HG03064 (cell line): ENCODE measurements around the gene PXT1.
"Not testable (repeated sequence)": the region's sequence is repeated elsewhere in the genome, so short reads cannot be mapped to it uniquely, and the experiment has no call there.

ENCODE experiments used
- ATAC-seq: cut with Tn5 transposase; IDR thresholded peaks from one replicate; pipeline ENCODE4 v1.9.1; 2021; ENCODE audit warnings: low read depth; ENCODE audit not compliant: unreplicated experiment

Gene PXT1

DNA sequence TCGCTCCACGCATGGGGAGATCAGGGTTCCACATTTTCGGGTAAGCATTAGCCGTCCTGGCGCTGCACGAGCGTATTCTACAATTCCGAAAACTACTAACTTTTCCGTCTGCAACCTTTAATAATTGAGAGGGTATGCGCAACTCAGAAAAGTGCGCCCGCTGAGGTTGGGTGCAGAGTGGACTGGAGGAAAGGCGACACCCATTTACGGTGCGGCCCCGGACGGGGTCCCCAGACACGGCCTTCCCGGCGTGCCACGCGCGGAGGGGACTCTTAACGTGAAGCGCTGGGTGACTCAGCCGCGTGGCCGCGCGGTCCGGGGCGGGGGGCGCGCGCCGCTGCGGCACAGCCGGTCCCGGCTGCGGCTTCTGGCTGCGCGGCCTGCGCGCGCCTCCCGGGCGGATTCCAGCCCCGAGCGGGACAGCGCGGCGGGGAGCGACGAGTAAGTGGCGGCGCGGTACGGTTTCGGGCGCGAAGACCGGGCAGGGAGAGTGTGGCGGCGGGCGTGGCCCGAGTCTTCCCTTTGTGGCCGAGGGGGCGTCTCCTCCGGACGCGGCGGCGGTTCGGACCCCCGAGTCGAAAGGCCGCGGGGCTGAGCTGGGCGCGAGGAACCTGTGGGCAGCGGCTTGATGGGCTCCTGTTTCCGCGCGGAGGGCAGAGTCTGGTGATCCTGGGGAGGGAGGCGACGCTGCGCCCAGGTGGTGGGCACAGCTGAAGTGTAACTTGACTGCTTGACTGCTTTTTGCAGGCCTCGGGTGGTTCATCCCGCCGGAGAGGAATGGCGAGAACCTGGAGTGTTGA is at the start of gene PXT1, which contains the start of gene KCTD20:
Gene PXT1 (minus strand): TSS at position 184 of the 800 bp plus-strand sequence. CDS start 16,772 bp downstream, outside the sequence.
Gene KCTD20 (plus strand): TSS at position 330 of the 800 bp plus-strand sequence. CDS start 27,098 bp downstream, outside the sequence.
- ATAC-seq: peak; percentile 69

- ATAC-seq: no peak
Measured at GRCh38 chr6:36492092-36492491, 49.4 kb upstream of the PXT1 start.

DNA sequence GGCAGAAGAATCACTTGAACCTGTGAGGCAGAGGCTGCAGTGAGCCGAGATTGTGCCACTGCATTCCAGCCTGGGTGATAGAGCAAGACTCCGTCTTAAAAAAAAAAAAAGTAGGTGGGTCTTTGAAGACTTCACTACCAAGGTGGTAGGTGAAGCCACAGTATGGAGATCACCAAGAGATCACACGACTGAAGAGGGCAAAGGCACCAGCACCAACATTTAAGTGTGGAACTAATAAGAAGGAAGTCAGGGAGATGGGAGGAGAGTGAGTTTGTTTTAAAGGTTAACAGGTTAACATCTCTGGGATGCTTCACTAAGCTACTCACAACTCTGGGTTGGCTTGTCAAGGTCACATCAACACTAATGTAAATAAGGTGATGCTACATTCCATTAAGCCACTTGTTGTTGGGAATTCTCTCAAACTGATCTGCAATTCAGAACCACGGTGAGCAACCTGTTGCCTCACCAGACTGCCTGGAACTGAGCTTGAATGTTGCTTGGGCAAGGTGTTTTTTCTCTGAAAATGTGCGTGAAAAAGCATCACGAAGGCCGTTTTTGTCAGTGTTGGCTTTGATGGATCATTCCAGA is 48.8 kb upstream of the PXT1 start:
- ATAC-seq: no peak

- no peak for ATAC-seq
Measured at GRCh38 chr6:36489426-36489825, 46.8 kb upstream of the PXT1 start.

DNA sequence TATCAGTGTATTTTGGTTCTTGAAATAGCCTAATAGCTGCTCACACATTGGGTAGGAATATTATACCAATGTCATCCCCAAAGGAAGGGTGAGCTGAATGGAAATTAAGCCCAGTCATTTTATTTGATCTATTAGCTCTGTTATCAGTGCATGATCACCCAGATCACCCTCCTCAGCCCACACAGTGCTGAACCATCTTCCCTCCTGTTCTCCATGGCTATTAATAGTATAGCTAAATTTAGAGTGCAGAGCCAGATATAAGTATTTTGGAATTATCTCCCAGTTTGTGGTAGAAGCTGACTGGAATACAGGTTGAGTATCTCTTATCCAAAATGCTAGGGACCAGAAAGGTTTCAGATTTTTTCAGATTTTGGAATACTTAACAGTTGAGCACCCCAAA is 45.6 kb upstream of the PXT1 start:
- ATAC-seq: no peak

GRCh38 chr6:36487698-36488097 is 45.0 kb upstream of the PXT1 start:
- ATAC-seq: no peak

- no peak for ATAC-seq
Measured at GRCh38 chr6:36484736-36485135, 42.1 kb upstream of the PXT1 start.

GRCh38 chr6:36483326-36483725 is 40.7 kb upstream of the PXT1 start:
- not testable (repeated sequence) for ATAC-seq

GRCh38 chr6:36479256-36479655 is 36.6 kb upstream of the PXT1 start:
- no peak for ATAC-seq

DNA sequence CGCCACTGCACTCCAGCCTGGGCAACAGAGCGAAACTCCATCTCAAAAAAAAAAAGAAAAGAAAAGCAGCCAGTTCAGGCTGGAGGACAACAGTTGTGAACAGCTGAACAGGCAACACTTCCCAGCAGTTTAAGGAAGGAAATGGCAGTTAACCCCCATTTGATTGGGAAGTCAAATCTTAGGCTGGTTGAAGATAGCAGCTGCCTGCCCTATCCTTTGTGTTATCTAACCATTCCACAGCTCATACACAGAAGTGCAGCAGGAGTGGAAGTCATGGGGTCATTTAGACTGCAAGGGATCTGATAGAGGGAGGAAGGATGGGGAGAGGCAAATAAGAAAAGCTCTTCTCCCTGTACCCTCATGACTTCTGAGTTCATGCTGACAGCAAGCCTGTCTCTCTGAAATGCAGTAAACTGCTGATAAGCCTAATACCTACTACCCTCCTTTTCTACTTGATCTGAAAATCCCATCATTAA is 35.4 kb upstream of the PXT1 start:
- ATAC-seq: no peak

GRCh38 chr6:36469946-36470345 is 27.3 kb upstream of the PXT1 start:
- no peak for ATAC-seq

DNA sequence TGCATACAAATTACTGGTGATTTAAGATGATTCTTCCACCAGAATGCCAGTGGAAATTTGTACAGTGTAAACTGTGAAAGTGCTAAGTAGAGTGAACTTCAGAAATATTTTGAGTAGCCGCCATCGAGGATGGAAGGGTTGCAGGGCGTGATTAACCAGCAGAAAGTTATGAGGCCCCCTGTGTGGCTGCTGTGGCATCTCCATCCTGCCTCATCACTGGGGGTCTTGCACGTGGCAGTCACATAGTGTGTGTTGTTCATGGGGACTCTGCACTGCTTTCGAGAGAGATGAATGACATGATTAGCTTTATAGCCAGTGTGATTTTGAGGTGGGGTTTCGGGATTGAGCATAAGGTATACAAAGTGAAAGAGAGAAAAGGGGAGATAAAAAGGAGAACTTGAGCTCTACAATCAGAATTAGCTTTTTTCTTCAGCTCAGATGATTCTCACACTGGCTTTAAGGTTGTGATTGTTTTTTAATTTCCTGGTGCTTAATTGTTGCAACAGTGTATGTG is 26.6 kb upstream of the PXT1 start:
- no peak for ATAC-seq

DNA sequence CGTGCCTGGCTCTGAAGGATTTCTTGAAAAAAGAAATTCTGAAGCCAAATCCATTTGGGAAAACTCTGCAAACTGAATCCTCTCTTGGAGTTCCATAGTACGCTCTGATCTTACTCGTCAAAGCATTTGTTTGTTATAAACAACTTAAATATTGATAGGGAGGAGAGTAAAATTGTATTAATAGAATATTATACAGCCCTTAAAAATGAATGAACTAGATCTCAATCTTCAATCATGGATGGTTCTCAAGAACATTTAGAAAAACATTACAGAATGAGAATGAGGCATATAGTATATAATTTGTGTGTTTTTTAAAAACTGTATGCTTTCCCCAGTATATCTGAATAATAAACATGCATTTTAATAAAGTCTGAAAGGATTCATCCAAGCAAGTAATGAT is 25.0 kb upstream of the PXT1 start:
- ATAC-seq: no peak

GRCh38 chr6:36464233-36464632 is 21.6 kb upstream of the PXT1 start:
- ATAC-seq: no peak

DNA sequence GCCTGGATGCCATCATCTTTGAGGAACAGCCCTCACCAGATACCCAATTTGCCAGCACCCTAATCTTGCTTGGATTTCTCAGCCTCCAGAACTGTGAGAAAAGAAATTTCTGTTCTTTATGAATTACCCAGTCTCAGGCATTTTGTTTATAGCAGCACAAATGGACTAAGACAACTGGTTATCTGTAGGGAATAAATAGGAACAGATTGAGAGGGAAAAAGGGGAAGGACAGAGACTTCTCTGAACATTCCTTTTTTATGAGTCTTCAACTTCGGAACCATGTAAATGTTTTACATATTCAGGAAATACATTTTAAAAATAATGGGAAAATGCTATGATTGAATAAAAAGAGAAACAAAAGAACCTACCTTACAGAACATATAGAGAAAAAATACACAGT is 21.0 kb upstream of the PXT1 start:
- no peak for ATAC-seq

GRCh38 chr6:36461646-36462045 is 19.0 kb upstream of the PXT1 start:
- ATAC-seq: no peak

DNA sequence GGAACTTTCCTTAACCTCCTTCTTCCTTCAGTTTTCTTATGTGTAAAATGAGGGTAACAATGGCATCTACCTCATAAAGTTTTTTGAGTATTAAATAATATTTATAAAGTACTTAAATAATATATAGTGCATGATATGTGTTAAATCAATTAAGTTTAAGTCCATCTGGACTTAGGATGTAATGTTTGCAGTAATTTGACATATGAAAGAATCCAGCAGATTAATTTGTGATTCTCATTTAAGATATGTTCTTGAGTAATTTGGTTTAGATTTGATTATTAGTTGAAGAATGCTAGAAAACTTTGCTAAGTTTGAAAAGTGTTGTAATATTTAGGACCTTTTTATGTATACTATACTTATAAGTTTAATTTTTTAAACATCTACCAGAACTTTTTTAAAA is 18.3 kb upstream of the PXT1 start:
- no peak for ATAC-seq

DNA sequence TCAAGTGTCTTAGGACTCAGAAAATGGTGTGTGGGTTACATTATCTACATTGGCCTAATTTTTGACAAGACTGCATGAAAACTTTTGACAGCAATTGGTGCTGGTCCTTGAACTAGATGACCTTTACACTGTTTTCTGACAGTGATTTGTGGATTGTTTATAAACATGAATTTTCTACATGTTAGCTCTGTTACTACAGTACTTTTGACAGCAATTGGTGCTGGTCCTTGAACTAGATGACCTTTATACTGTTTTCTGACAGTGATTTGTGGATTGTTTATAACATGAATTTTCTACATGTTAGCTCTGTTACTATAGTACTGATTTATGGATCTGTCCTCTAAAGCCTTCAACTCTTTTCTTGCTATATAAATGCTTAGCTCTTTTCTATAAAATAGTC is 16.8 kb upstream of the PXT1 start:
- ATAC-seq: no peak

GRCh38 chr6:36455486-36456027 is 12.9 kb upstream of the PXT1 start:
- no peak for ATAC-seq

DNA sequence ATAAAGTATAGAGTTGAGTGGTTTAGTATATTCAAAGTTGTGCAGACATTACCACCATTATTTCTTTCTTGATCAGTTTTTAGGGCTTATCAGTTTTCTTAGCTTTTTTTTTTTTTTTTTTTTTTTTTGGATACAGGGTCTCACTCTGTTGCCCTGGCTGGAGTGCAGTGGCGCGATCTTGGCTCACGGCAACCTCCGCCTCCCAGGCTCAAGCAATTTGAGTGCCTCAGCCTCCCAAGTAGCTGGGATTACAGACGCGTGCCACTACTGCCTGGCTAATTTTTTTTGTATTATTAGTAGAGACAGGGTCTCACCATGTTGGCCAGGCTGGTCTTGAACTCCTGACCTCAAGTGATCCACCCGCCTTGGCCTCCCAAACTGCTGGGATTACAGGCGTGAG is 10.2 kb upstream of the PXT1 start:
- not testable (repeated sequence) for ATAC-seq

DNA sequence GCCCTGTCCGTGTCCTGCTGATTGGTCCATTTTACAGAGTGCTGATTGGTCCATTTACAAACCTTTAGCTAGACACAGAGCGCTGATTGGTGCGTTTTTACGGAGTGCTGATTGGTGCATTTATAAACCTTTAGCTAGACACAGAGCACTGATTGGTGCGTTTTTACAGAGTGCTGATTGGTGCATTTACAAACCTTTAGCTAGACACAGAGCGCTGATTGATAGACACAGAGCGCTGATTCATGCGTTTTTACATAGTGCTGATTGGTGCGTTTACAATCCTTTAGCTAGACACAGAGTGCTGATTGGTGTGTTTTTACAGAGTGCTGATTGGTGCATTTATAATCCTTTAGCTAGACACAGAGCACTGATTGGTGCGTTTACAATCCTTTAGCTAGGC is 6.5 kb upstream of the PXT1 start:
- not testable (repeated sequence) for ATAC-seq
